Adrenal gland (tissue), 12 donors: Measurements from ENCODE around the gene HEATR5A. TPM values are rescaled to one million over a fixed set of nuclear protein-coding genes. Genes with fewer than 3 reads are reported as not detected.

ENCODE experiments used
- DNase-seq, 7 donors: peaks; one replicate each; pipeline ENCODE4 v3.0.0-alpha.2; 2019 to 2020
- H3K27ac ChIP-seq, 5 donors: fragments of 200-600 bp; sonication (generic) in 4 of 5; 1 replicate in 3 of 5; 2 replicates in 2 of 5; pipeline versions ENCODE4 v1.5.1 to v1.8.0; 2016 to 2020; ENCODE audit warnings: mild to moderate bottlenecking in 1 of 5
- H3K27me3 ChIP-seq: fragments of 200-600 bp; 2 replicates; pipeline ENCODE4 v1.8.0; 2021
- H3K36me3 ChIP-seq, 2 donors: fragments of 200-600 bp; replicated peaks in 1 of 2; 1 replicate in 1 of 2; 2 replicates in 1 of 2; pipeline versions ENCODE4 v1.5.1 to v1.8.0; 2018 to 2022
- H3K4me1 ChIP-seq, 2 donors: fragments of 200-600 bp; replicated peaks in 1 of 2; 1 replicate in 1 of 2; 2 replicates in 1 of 2; pipeline versions ENCODE4 v1.5.1 to v1.8.0; 2018 to 2021
- H3K4me3 ChIP-seq, 4 donors: fragments of 200-600 bp; sonication (generic) in 3 of 4; one replicate each; pipeline ENCODE4 v1.5.1; 2016 to 2018
- H3K9me3 ChIP-seq, 3 donors: fragments of 200-600 bp; sonication (generic) in 1 of 3; replicated peaks in 1 of 3; 1 replicate in 2 of 3; 2 replicates in 1 of 3; pipeline versions ENCODE4 v1.5.1 to v1.8.0; 2016 to 2021
- CTCF ChIP-seq, 6 experiments: fragments of 450-650 bp in 4 of 6; fragments of 200-600 bp in 2 of 6; sonication (generic) in 1 of 6; IDR thresholded peaks; 1 replicate in 5 of 6; 2 replicates in 1 of 6; pipeline versions ENCODE4 v1.5.1 to v1.8.0; 2016 to 2021; ENCODE audit warnings: antibody characterized with exemption in 6 of 6, mild to moderate bottlenecking in 2 of 6, moderate library complexity in 1 of 6
- POLR2A ChIP-seq, 2 donors: fragments of 450-650 bp; IDR thresholded peaks; one replicate each; pipeline ENCODE4 v1.6.1; 2017; ENCODE audit warnings: antibody characterized with exemption in 2 of 2, mild to moderate bottlenecking in 2 of 2, moderate library complexity in 1 of 2
- WGBS, 4 donors: extraction: QIAGEN DNeasy Blood & Tissue Kit in 2 of 4; methylation state at CpG; one replicate each; pipeline versions ENCODE4 v1.1.5 to v1.1.7; 2013 to 2017; 5-methylcytosine and 5-hydroxymethylcytosine counted together
- intact Hi-C, 2 donors: fragments of 100-400 bp; cut with DNase I; formaldehyde crosslinking; loops; one replicate each; pipeline versions ENCODE4 v1.14.1 to v1.15.0; 2022 to 2023
- polyA plus RNA-seq, 3 donors: library from polyadenylated mRNA; stranded (reverse); fragments of 200-250 nt in 2 of 3; fragments of 350-450 nt in 1 of 3; fragmentation: Illumina TruSeq in 1 of 3; extraction: RNeasy Lipid Tissue Mini Kit (QIAGEN cat#74804) in 1 of 3; gene quantifications; one replicate each; pipeline ENCODE4 v1.2.3, GENCODE V29; 2013 to 2014
- total RNA-seq, 9 donors: library from RNA; depleted of rRNA in 4 of 9; stranded (reverse); fragments of >200 nt in 4 of 9; fragments of 120-200 nt in 1 of 9; fragmentation: NEBNext Ultra II Directional in 1 of 9; extraction: Animal tissue kit (Norgen Biotek cat#: 25700) in 1 of 9; gene quantifications; one replicate each; pipeline versions ENCODE4 v1.1.0 to v1.2.4, GENCODE V29; 2013 to 2023
- donor health status: healthy with polysubstance abuse.
- donor health status: Bipolar disorder and iron deficiency.
- donor health status: DM: yes; HTN: yes; CAD: no.
- donor health status: DM: no; HTN: no; CAD: no.
- donor health status: DM: no; HTN: no; CAD: no.
- donor health status: DM: yes; HTN: yes; CAD: no.

HEATR5A gene
- total and polyA plus RNA-seq, 12 donors: 20.8 to 60.4 (median 40.1) TPM

GRCh38 chr14:31408421-31408820, 11.9 kb downstream of the HEATR5A start:
- Histone ChIP-seq H3K4me3 (no peak overlapping the region), H3K27me3 (no peaks in the 10 kb centered on the region), H3K36me3 (no peaks in the 10 kb centered on the region), H3K27ac (no peak overlapping the region), H3K9me3 (no peaks in the 10 kb centered on the region), H3K4me1 (peaks cover 5 to 15% of the 10 kb centered on the region in 2 donors)
- DNase-seq: no peak
- WGBS, 4 donors: 51 to 98% (median 94%) methylated on average over 1 of the region's 1 CpG
- intact Hi-C loops: no loop called here
- TF ChIP-seq CTCF (IDR thresholded peaks at IDR 0.05) (no peak), POLR2A (IDR thresholded peaks at IDR 0.05) (no peak)

GRCh38 chr14:31405599-31406232, 14.6 kb downstream of the HEATR5A start:
- TF ChIP-seq POLR2A (IDR thresholded peaks at IDR 0.05) (no peak), CTCF (IDR thresholded peaks at IDR 0.05) (no peak)
- no peaks in the 10 kb centered on the region for H3K9me3 ChIP-seq
- no peaks in the 10 kb centered on the region for H3K27me3 ChIP-seq
- WGBS, 4 donors: 69 to 81% (median 75%) methylated on average over 4 of the region's 4 CpGs
- DNase-seq: no peak
- intact Hi-C loops: no loop called here
- peaks cover 0 to 12% of the 10 kb centered on the region in 2 donors for H3K36me3 ChIP-seq
- no peak overlapping the region for H3K27ac ChIP-seq
- no peak overlapping the region for H3K4me3 ChIP-seq
- H3K4me1 ChIP-seq: peaks cover 0 to 8% of the 10 kb centered on the region in 2 donors

- WGBS, 4 donors: 95 to 98% (median 96%) methylated on average over 8 of the region's 8 CpGs
These were observed 15.2 kb downstream of the HEATR5A start for GRCh38 chr14:31405106-31405505.

GRCh38 chr14:31403707-31404106, 16.6 kb downstream of the HEATR5A start:
- intact Hi-C loops: no loop called here
- no peak overlapping the region for H3K4me3 ChIP-seq
- no peaks in the 10 kb centered on the region for H3K9me3 ChIP-seq
- H3K27me3 ChIP-seq: no peaks in the 10 kb centered on the region
- no peak for TF ChIP-seq CTCF (IDR thresholded peaks at IDR 0.05)
- TF ChIP-seq POLR2A (IDR thresholded peaks at IDR 0.05): no peak
- no peak for DNase-seq
- H3K27ac ChIP-seq: no peak overlapping the region
- peaks cover 0 to 12% of the 10 kb centered on the region in 2 donors for H3K36me3 ChIP-seq
- H3K4me1 ChIP-seq: peaks cover 0 to 3% of the 10 kb centered on the region in 2 donors
- WGBS, 4 donors: 94 to 97% (median 96%) methylated on average over 3 of the region's 3 CpGs

More at GRCh38 chr14:31405106-31405505, 15.2 kb downstream of the HEATR5A start:
- intact Hi-C loops: no loop called here
- no peak for DNase-seq
- Histone ChIP-seq H3K27ac (no peak overlapping the region), H3K9me3 (no peaks in the 10 kb centered on the region), H3K36me3 (peaks cover 0 to 12% of the 10 kb centered on the region in 2 donors), H3K27me3 (no peaks in the 10 kb centered on the region), H3K4me1 (peaks cover 0 to 8% of the 10 kb centered on the region in 2 donors), H3K4me3 (no peak overlapping the region)
- no peak for TF ChIP-seq CTCF (IDR thresholded peaks at IDR 0.05)
- no peak for TF ChIP-seq POLR2A (IDR thresholded peaks at IDR 0.05)
